Right cardiac atrium (tissue), 5 donors: ENCODE results near the gene TRNAU1AP. TPM values are rescaled to one million over a fixed set of nuclear protein-coding genes. Genes with fewer than 3 reads are reported as not detected.
A peak's percentile ranks its signal among the peaks of the same experiment; 100 is the strongest.
"Not testable (repeated sequence)": the region's sequence is repeated elsewhere in the genome, so short reads cannot be mapped to it uniquely, and the experiment has no call there.

Experiments
- ATAC-seq, 2 donors: fragments of 200-7000 bp; cut with Tn5 transposase; one replicate each; pipeline versions ENCODE4 v1.8.0 to v1.9.1; 2020; ENCODE audit warnings: moderate library complexity in 2 of 2, mild to moderate bottlenecking in 1 of 2
- DNase-seq, 3 donors: peaks; one replicate each; pipeline ENCODE4 v3.0.0-alpha.2; 2020
- H3K27ac ChIP-seq: one replicate; pipeline ENCODE4 v1.5.1; 2013; ENCODE audit warnings: mild to moderate bottlenecking, low read length, control low read depth, moderate library complexity
- H3K27me3 ChIP-seq: one replicate; pipeline ENCODE4 v1.6.1; 2013; ENCODE audit not compliant: control insufficient read depth, insufficient read depth
- H3K4me1 ChIP-seq: one replicate; pipeline ENCODE4 v1.6.1; 2013; ENCODE audit warnings: low read length; ENCODE audit not compliant: control insufficient read depth, insufficient read depth
- H3K4me3 ChIP-seq: one replicate; pipeline ENCODE4 v1.5.1; 2013; ENCODE audit warnings: low read length, control low read depth
- H3K9me3 ChIP-seq: one replicate; pipeline ENCODE4 v1.6.1; 2013; ENCODE audit warnings: low read length; ENCODE audit not compliant: control insufficient read depth
- WGBS: extraction: QIAGEN DNeasy Blood & Tissue Kit; methylation state at CpG from one replicate; pipeline ENCODE4 v1.1.7; 2013; 5-methylcytosine and 5-hydroxymethylcytosine counted together
- intact Hi-C, 4 donors: fragments of 100-400 bp; cut with DNase I; formaldehyde crosslinking; loops; one replicate each; pipeline versions ENCODE4 v1.11.0 to v1.14.0; 2022 to 2023
- polyA plus RNA-seq: library from polyadenylated mRNA; stranded (reverse); fragments of 200-250 nt; gene quantifications from one replicate; pipeline ENCODE4 v1.2.3, GENCODE V29; 2013
- total RNA-seq, 4 donors: library from RNA; stranded (reverse); fragmentation: NEBNext Ultra II Directional; extraction: Animal tissue kit (Norgen Biotek cat#: 25700); gene quantifications; one replicate each; pipeline ENCODE4 v1.2.1, GENCODE V29; 2021
- donor health status: healthy with polysubstance abuse.
- donor health status: DM: no; HTN: yes; CAD: no.
- donor health status: DM: no; HTN: no; CAD: no.
- donor health status: DM: no; HTN: yes; CAD: no; lungs with severe emphysema.
- donor health status: DM: yes; HTN: yes; CAD: no.

Gene TRNAU1AP
- total and polyA plus RNA-seq, 5 donors: 13.4 to 19.0 (median 17.0) TPM

DNA sequence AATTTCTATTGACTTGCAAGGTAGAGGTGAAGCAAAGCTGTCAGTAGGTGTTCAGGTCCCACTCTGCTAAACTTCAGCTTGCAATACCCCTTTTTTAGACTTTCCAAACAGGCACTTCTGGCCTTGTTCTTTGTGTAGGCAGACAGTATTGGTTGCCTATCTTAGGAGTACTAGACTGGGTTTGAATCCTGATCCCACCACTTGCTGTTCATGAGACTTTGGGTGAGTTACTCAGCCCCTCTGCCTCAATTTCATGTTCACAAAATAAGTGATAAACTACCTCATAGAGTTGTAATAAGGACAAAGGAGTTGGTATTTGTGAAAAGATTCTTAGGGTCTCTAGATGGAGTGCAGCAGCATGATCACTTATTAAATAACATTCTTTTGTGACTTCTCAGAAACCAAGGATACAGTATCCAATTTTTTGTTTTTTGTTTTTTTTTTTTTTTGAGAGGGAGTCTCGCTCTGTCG is 41.9 kb upstream of the TRNAU1AP start:
- intact Hi-C loops: loop anchor here in 1 of 4 donors (10.0 kb wide), 1 partner anchor 94 kb away; no protein-coding TSS in a partner anchor

DNA sequence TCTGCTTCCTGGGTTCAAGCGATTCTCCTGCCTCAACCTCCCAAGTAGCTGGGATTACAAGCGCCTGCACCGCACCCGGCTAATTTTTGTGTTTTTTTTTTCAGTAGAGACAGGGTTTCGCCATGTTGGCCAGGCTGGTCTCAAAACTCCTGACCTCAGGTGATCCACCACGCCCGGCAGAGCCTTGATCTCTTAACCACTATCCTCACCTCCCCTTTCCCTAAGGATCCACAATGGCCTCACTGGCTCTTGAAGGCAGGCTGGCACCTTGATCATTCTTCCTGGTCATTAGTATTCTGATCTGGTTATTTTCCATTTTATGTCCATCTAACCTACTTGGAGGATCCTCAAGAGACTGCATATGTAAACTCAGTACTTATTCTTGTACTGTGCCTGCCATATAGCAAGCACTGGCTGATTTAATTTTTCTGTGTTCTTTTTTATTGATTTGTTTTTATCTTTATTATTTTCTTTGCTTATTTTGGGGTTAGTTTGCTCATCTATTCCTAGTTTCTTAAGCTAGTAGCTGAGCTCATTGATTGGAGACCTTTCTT is 40.8 kb upstream of the TRNAU1AP start:
- intact Hi-C loops: loop anchor here in 1 of 4 donors (10.0 kb wide), 1 partner anchor 93 kb away; no protein-coding TSS in a partner anchor
- no peak overlapping the region for H3K27ac ChIP-seq
- 88% methylated on average over 7 of the region's 7 CpGs for WGBS
- no peaks in the 10 kb centered on the region for H3K27me3 ChIP-seq
- peaks cover 10% of the 10 kb centered on the region for H3K4me1 ChIP-seq
- no peaks in the 10 kb centered on the region for H3K9me3 ChIP-seq
- DNase-seq (no peak), ATAC-seq (no peak)
- H3K4me3 ChIP-seq: no peak overlapping the region

More for the DNA sequence above, 41.9 kb upstream of the TRNAU1AP start:
- ATAC-seq (no peak), DNase-seq (no peak)
- Histone ChIP-seq H3K27me3 (no peaks in the 10 kb centered on the region), H3K9me3 (no peaks in the 10 kb centered on the region), H3K4me3 (no peak overlapping the region), H3K4me1 (peaks cover 10% of the 10 kb centered on the region), H3K27ac (no peak overlapping the region)
- WGBS: 78% methylated on average over 2 of the region's 2 CpGs

- not testable (repeated sequence) for H3K27me3 ChIP-seq, H3K9me3 ChIP-seq, ATAC-seq, DNase-seq, H3K27ac ChIP-seq, H3K4me3 ChIP-seq
- WGBS: 95% methylated on average over 13 of the region's 13 CpGs
- H3K4me1 ChIP-seq: peaks cover 12% of the 10 kb centered on the region
- intact Hi-C loops: loop anchor here in 1 of 4 donors (10.0 kb wide), 1 partner anchor 90 kb away; no protein-coding TSS in a partner anchor
These were observed 38.4 kb upstream of the TRNAU1AP start for GRCh38 chr1:28514445-28514933.

DNA sequence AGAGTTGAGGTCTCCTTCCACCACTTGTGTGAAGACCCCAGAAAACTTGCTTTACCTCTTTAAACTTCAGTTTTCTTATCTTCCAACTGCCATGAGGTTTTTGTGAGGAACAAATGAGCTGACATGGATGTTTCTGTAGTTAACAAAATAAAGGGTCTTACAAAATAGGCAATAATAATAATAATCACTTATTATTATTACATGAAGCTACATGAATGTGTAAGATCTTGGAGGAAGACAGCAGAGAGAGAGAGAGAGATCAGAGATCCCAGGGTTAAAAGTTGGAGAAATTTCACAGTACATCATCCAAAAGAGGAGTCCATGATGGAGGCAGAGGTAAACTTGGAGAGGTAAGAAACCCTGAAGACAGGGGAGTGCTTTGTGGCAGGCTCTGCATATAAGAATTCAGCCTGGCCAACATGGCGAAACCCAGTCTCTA is 36.3 kb upstream of the TRNAU1AP start:
- WGBS: 97% methylated on average over 1 of the region's 1 CpG
- DNase-seq (no peak), ATAC-seq (no peak)
- no peak overlapping the region for H3K27ac ChIP-seq
- H3K9me3 ChIP-seq: no peaks in the 10 kb centered on the region
- no peaks in the 10 kb centered on the region for H3K27me3 ChIP-seq
- H3K4me3 ChIP-seq: no peak overlapping the region
- intact Hi-C loops: loop anchor here (5.0 to 10.0 kb wide), 3 partner anchors 86 to 361 kb away; no protein-coding TSS in a partner anchor
- peaks cover 4% of the 10 kb centered on the region for H3K4me1 ChIP-seq

DNA sequence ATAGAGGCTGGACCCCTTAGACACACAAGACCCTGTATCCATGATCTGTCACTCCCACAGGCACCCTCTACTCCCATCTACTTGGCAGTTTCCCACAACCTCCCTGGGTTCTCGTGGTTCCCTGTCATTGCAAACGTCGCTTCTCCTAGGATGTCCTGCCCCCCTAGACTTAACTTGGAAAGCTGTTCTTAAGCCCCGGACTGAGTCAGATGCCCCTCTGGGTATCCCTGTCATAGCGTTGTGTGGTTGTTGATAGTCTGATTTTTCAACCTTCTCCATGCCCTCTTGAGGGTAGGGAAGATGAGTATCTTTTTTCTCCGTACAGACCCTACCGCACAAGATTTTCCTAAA is 35.3 kb upstream of the TRNAU1AP start:
- no peak overlapping the region for H3K27ac ChIP-seq
- WGBS: 13% methylated on average over 7 of the region's 7 CpGs
- DNase-seq: no peak
- H3K27me3 ChIP-seq: no peaks in the 10 kb centered on the region
- ATAC-seq: peak; percentile 4 to 30
- H3K4me3 ChIP-seq: peak overlapping the region; percentile 71
- peaks cover 4% of the 10 kb centered on the region for H3K4me1 ChIP-seq
- no peaks in the 10 kb centered on the region for H3K9me3 ChIP-seq
- intact Hi-C loops: loop anchor here (5.0 to 10.0 kb wide), 3 partner anchors 85 to 360 kb away; no protein-coding TSS in a partner anchor

GRCh38 chr1:28518000-28518744 is 34.7 kb upstream of the TRNAU1AP start:
- peak; percentile 91 to 97 (median 96) for DNase-seq
- under 1% methylated on average over 92 of the region's 92 CpGs for WGBS
- intact Hi-C loops: loop anchor here (5.0 to 10.0 kb wide), 3 partner anchors 84 to 359 kb away; no protein-coding TSS in a partner anchor
- ATAC-seq: peak; percentile 90 to 95
- no peaks in the 10 kb centered on the region for H3K9me3 ChIP-seq
- H3K27me3 ChIP-seq: no peaks in the 10 kb centered on the region
- H3K4me1 ChIP-seq: peaks cover 4% of the 10 kb centered on the region
- peak overlapping the region; percentile 74 for H3K27ac ChIP-seq
- H3K4me3 ChIP-seq: peak overlapping the region; percentile 71

DNA sequence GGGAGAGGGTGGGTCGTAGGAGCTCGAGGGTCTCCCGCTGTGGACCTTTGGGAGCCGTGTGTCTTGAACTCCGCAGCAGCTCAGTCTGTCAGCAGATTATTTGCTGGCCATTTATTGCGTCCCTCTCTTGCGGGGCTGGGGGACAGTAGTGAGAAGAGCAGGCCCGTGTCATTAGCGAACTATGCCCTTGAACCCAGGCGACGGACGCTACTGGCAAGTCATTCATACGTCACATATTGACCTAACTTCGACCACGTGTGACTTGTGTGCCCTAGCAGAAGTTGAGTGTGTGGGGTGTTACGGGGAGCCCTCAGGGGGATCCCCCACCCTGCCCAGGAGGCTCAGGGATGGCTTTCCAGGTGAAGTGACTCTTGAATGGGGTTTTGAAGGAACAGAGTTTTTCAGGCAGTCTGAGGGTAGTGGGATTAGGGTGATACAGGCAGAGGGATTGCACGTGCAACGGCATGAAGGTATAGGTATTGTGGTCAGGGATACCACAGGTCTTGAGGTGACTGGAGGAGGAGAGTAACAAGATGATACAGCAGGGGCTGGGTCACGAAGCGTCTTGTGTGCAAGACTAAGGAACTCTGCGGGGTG is 34.0 kb upstream of the TRNAU1AP start:
- 9% methylated on average over 21 of the region's 21 CpGs for WGBS
- no peaks in the 10 kb centered on the region for H3K9me3 ChIP-seq
- no peak overlapping the region for H3K27ac ChIP-seq
- H3K4me3 ChIP-seq: peak overlapping the region; percentile 71
- no peak for DNase-seq
- intact Hi-C loops: loop anchor here (5.0 to 10.0 kb wide), 3 partner anchors 83 to 358 kb away; no protein-coding TSS in a partner anchor
- peaks cover 4% of the 10 kb centered on the region for H3K4me1 ChIP-seq
- ATAC-seq: no peak
- H3K27me3 ChIP-seq: no peaks in the 10 kb centered on the region

DNA sequence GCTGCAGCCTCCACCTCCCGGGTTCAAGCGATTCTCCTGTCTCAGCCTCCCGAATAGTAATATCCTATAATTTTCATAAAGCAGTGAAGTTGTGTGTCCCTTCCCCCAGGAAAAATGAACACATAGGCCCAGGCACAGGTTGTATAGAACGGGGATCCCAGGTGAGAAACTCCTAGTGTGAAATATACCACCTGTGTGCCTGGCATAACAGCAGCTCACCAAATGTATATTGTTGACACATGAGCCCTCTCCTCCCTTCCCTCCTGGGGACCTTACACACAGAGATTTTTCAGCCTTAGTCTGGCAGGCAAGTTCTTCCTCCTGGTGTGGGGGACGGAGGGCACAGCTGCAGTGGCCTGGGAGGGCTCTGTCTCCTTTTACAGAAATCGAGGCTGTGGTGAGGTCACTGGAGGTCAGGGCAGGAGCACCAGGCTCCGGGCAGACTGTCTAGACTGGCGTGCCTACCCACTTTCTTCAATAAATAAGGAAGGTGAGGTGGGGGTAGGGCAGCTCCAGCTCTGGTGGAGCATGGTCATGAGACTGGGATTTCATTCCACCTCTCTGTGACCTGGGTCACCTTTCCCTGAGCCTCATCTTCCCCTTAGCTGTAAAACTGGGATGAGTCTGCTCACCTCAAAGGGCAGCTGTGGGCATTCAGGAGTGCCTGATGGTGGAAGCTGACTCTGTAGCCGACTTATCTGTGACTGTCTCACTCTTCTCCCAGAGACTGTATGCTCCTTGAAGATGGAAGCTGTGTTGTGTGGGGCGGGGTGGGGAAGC is 32.7 kb upstream of the TRNAU1AP start:
- ATAC-seq: no peak
- no peak overlapping the region for H3K4me3 ChIP-seq

DNA sequence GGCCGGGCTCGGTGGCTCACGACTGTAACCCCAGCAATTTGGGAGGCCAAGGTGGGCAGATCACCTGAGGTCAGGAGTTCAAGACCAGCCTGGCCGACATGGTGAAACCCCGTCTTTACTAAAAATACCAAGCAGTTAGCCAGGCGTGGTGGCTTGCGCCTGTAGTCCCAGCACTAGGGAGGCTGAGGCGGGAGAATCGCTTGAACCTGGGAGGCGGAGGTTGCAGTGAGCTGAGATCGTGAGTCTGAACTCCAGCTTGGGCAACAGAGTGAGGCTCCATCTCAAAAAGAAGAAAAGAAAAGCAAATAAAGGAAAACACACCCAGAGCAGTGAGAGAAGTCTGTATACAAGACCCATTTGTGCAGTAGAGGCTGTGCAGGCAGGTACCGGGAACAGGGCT is 32.1 kb upstream of the TRNAU1AP start:
- H3K9me3 ChIP-seq, H3K27ac ChIP-seq, H3K4me3 ChIP-seq, H3K27me3 ChIP-seq, ATAC-seq, H3K4me1 ChIP-seq, DNase-seq, intact Hi-C loops: not testable (repeated sequence)
- 95% methylated on average over 12 of the region's 12 CpGs for WGBS

More for the DNA sequence above, 32.7 kb upstream of the TRNAU1AP start:
- peaks cover 4% of the 10 kb centered on the region for H3K4me1 ChIP-seq
- DNase-seq: no peak
- no peak overlapping the region for H3K27ac ChIP-seq
- H3K9me3 ChIP-seq: no peaks in the 10 kb centered on the region
- whole genome bisulfite sequencing: 87% methylated on average over 10 of the region's 10 CpGs
- intact Hi-C loops: loop anchor here (5.0 to 10.0 kb wide), 3 partner anchors 82 to 357 kb away; no protein-coding TSS in a partner anchor
- no peaks in the 10 kb centered on the region for H3K27me3 ChIP-seq

GRCh38 chr1:28521502-28522164 is 31.3 kb upstream of the TRNAU1AP start:
- H3K27me3 ChIP-seq: no peaks in the 10 kb centered on the region
- 82% methylated on average over 6 of the region's 6 CpGs for WGBS
- intact Hi-C loops: no loop called here
- no peak overlapping the region for H3K4me3 ChIP-seq
- ATAC-seq (no peak), DNase-seq (no peak)
- H3K4me1 ChIP-seq: peaks cover 4% of the 10 kb centered on the region
- H3K27ac ChIP-seq: no peak overlapping the region
- H3K9me3 ChIP-seq: no peaks in the 10 kb centered on the region
